ENCODE results near the gene NUAK1.

NUAK1 gene

DNA sequence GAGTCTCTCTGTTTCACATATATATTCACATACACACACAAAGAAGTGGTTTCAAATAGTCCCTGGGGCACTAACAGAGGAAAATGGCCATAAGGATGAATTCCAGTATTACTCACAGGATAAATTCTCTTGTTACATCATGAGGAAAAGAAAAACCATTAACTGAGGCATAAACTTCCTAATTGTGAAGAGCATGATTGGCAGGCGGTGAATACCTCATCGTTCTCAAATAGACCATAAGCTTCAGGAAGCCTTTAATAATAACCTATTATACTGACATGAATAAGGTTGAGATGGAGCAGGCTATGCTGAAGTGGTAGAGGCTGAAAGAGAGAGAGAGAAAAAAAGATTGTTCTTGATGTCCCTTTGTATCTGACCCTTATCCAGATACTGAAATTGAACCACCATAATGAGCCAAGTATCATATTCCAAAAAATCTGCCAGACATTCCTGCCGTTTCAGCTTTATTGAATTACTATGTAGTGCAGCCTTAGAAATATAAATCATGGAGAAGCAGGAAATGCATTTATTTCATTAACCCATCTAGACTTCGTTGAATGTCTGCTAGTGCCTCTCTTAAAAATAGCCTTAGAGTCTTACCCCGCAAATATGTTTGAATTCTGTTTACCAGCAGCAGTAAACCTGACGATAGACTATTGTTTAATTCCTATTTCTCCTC is 86.8 kb downstream of the NUAK1 start:
- no peak for FAIRE-seq

DNA sequence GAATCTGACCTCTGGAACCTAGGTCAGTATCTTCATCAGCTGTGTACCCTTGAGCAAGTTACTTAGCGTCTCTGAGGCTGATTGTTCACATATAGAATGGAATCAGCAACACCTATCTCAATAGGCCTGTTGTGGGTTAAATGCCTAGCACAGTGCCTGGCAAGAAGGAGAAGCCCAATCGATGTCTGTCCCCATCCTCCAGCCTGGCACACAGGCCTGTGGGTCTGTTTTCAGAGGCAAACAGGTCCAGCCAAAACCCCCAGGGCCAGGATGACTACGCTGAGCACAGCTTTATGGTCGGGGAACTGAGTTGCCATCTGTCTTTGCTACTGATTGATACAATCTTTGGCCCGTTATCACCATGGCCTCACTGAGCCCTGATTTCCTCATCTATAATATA is 89.2 kb downstream of the NUAK1 start:
- FAIRE-seq: no peak

DNA sequence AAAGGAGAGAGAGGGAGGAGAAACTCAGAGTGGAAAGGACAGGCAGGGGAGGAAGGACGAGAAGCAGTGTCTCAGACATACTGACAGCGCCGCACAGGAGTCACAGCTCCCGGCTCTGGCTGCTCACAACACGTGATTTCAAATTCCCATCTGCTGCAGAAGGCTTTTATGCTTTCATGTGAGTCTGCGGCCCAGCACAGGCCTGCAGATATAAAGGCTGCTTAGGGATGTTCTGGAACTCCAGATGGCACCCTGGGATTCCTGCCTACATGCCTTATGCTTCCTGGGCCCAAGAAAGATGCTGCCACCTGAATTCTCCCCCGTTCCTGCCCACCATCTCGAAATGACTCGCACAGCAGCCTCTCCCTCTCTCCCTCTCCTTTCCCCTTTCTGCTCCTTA is 89.6 kb downstream of the NUAK1 start:
- FAIRE-seq: no peak

DNA sequence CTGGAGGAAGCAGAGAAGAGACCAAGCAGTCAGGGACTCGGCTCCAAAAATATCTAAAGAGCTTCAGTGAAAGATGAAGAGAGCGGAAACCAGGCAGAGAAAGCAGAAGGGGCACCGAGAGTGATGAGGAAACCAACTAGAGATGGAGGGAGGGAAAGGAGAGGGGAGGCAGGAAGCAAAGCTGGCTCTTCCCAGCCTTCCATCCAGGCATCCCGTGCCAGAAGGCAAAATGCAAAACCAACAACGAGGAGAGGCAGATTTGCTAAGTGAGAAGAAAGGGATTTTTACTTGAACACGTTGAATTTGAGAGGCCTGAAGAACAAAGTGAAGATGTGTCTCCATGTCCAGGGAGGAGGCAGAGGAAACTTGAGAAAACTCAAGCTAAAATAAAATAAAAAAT is 90.1 kb downstream of the NUAK1 start:
- FAIRE-seq: no peak

DNA sequence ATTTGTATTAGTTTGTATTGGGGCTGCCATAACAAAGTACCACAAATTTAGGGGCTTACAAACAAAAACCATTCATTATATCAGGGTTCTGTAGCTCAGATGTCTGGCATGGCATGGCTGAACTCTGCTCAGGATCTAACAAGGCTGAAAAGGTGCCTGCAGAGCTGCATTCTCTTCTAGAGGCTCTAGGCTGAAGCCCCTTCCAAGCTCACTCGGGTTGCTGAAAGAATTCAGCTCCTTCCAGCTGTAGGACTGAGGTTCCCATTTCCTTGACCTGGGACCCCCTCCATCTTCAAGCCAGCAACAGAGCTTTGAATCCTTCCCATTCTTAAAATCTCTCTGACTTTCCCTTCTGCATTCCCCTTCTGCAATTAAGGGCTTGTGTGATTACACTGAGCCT is 90.7 kb downstream of the NUAK1 start:
- no peak for FAIRE-seq

DNA sequence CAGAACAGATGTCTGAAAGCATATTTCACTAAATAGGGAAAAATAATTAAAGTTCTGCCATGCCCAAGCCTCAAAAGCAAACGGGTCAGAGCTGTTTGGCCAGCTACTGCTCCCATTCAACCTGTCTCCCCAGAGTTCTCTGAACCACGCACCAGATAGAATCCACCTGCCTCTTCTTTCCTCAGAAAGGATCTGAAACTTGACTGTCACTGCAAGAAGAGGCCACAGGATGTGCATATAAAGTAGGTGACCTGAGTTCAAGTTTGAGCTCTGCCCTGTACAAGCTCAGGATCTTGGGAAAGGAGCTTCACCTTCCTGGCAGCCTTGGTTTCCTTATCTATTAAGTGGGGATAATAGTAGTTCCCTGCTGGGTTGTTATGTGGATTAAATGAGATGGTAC is 91.8 kb downstream of the NUAK1 start:
- FAIRE-seq: no peak

DNA sequence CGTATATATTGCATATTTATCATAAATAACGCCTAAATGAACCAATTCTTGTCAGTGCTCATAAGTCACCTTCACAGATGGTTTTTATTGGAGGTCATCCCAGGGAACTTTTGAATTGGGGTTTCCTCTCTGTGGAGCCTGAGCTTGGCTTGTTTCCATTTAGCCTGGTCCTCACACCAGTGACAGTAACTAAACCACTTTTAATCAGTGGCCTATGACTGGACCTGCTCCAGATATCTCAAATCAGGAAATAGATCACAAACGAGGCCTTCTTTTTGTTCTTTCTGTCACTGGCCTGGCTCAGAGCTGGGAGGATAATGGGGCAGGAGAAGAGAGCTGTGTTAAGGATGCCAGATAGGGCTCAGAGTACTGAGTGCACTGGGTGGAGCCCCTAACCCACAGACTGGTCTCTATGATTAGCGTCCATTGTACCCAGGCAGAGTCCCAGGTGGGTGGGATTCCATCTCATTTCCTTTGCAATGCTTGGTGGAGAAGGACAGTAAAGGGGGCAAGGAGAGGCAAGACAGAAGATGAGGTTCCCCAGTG is 92.4 kb downstream of the NUAK1 start:
- FAIRE-seq: no peak

DNA sequence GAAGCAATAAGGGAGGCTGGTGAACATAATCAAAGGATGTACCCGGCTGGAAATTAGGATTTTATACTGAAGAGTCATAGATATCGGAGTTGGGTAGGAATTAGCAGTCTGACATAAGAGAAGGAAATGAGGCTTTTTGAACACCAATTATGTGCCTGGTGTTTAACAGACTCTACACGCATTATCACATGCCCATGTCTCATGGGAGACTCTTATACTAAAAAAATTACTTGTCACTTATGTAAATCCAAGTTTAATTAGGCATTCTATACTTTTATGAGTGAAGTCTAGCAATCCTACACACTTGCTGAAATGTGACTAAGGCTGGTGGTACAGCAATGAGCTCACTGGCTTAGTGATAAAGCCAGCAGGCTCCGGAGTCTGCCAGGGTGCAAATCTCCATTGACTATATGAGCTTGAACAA is 93.5 kb downstream of the NUAK1 start:
- FAIRE-seq: no peak

DNA sequence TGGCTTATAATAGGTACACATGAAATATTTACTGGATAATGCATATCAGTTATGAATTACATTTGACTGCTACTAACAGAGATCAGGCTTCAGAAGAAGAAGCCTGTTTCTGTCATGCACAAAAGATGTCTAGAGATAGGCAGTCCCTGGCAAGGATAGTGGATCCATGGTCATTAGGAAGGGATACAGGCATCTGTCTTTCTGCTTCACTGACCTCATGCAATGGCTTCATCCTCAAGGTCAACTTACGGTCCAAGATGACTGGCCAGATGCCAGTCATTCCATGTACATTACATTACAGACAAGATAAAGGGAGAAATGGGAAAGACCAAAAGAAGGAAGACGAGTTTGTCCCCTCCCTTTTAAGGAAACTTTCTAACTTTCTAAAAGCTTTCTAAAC is 94.0 kb downstream of the NUAK1 start:
- no peak for FAIRE-seq

DNA sequence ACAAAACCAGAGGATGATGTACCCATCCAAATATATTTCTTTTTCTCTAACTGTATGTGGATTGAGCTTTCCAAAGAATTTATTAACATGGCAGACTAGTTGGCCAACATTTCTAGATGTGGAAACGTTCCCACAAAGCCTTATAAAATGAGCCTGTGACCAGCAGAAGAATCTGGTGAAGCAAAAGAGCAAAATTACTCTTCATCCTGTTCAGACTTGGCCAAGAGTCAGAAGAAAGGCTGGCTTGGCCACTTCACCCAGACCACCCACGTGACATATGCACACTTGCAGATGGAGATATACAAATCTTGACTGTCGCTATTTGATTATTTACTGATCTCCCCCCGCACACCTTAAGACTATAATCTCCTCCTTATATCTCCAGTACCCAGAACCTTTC is 96.7 kb downstream of the NUAK1 start:
- FAIRE-seq: no peak

DNA sequence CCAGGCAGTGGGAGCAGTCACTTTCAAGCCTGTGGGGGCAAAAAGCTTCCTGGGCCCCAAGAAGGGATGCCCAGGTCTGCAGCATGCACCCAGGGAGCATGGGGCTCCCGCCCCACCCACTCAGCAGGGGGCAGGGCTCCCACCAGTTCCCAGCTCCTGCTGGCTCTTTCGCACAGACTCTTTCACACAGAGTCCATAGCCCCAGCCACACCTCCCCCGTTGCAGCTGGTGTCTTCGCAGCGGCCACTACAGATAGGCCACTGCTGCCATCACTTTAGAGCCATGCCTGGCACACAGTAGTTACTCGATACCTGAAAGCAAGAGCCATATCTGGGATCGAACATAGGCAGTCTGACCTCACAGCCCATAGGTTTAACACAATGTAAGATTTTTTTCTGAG is 98.2 kb downstream of the NUAK1 start:
- FAIRE-seq: no peak

DNA sequence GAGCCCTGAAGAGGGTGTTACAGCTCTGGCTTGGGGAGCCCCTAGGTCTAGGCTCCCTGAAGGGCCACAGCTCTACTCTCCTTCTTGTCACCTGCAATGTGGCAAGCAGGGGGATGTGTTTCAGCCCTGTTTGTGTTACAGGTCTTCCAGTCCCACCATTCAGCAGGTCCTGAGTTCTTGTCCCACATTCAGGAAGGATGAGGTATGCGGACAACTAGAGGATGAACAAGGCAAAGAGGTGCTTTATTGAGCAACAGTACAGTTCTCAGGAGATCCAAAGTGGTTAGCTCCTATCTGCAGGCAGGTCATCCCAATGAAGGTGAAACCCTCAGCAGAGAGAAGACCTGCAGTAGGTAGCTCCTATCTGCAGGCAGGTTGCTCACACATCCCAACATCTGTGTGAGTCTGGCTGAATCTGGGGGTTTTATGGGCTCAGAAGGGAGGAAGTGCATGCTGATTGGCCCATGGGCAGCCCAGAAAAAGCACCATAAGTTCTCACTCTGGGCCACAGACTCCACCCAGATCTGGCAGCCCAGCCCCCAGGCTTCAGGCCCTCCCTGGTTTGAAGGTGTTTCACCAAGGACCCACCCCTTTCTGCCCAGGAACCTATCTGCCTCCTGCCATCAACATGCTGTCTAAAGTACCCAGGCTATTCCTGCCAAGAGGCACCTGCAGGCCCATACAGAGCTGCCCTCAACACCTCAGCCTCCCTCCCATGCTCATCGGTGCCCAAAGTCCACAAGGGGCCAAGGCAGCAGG is 98.9 kb downstream of the NUAK1 start:
- no peak for FAIRE-seq

DNA sequence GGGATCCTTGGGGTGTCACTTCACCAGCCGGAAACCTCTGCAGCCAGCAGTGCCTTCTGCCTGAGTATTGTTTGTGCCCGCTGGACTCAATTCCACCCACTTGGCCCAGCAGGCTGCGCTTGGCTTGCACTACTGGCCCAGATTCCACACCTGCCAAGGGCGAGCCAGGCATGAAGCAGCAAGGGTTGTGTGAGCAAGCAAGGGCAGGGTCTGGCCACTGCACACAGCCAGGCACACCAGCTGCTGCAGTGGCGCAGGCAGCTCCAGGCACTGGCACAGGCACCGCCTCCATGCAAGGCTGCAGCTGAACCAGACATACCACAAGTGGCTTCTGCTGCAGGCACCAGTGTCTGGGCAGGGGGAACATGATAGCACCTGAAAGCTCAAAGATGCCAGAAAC is 99.5 kb downstream of the NUAK1 start:
- no peak for FAIRE-seq

DNA sequence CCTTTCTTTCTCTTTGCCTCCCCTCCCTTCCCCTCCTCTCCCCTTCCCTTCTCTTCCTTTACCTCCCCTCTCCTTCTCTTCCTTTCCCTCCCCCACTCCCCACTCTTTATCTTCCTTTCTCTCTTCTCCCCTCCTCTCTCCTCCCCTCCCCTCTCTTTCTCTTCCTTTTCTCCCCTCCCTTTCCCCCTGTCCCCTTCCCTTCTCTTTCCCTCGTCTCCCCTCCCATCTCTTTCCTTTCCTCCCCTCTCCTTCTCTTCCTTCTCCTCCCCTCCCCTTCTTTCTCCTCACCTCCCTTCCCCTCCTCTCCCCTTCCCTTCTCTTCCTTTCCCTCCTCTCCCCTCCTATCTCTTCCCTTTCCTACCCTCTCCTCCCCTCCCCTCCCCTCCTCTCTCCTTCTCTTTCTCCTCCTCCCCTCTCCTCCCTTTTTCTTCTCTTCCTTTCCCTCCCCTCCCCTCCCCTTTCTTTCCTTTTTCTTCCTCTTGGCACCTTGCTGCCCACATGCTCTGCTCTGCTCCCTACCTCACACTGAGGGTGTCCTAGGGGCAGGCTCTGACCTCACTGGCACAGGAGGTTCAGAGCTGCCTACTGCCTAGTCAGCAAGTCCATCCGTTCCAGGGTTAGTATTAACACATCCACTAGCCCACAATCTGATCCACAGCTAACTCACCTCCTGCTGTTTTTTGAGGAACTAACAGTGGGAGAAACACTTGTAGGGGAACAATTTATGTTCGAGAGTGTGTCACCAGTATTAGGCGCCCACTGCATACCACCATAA is 101.0 kb downstream of the NUAK1 start:
- no peak for FAIRE-seq

DNA sequence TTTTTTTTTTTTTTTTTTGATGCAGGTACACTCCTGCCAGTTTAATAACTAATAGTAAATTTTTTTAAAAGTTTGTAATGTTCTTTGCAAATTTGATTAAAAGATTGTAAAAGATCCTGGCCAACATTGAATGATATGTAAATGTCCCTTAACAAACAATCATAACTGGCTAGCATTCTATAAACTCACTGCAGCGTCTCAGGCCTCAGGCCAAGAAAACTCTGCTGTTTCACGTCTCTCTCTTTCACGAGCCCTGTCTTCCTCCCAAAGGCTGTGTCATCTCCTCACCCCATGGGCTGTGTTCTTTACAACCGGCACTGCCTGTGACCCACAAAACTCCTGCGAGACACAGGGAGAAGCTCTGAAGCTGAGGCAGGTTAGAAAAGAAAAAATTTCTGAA is 103.3 kb downstream of the NUAK1 start:
- FAIRE-seq: no peak

DNA sequence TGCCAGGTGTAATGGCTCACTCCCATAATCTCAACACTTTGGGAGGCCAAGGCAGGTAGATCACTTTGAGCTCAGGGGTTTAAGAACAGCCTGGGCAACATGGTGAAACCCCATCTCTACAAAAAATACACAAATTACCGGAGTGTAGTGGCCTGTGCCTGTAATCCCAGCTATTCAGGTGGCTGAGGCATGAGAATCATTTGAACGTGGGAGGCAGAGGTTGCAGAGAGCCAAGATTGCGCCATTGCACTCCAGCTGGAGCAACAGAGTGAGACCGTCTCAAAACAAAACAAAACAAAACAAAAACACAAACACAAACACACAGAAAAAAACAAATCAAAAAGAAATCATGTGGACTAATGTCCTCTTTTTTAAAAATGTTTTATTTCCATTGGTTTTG is 104.4 kb downstream of the NUAK1 start:
- no peak for FAIRE-seq

DNA sequence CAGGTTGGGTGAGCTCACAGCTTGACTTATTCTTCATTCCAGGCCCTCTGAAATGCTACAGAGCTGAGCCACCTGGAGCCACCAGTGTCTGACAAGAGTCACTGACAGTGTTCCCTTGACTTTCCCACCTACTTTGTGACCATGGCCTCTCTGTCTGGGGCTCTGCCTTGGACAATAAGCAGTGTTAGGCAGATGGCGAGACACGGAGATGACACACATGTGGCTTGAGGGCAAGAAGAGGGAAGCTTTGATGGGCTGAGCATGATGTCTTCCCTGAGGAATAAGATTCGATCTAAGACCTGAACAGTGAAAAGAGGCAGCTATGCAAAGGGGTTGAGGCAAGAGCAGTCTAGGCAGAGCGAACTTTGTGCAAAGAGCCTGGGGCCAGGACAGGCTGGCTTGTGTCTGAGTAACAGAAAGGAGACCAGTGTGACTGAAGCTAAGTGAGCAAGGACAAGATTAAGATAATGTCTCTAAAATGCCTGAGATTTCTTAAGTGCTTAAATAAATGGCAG is 105.5 kb downstream of the NUAK1 start:
- FAIRE-seq: no peak

DNA sequence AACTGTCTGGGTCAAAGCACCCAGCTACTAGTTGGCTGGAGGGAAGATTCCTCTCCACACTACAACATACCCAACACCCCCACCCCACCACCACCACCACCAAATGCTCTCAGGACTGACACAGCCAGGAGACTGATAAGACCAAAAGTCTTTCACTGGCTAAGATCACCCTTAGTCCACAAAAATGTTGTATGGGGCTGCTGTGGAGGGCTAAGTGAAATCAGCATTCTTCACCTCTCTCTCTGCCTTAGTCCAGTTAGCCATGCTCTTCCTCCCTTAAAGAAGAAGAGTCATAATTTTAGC is 106.2 kb downstream of the NUAK1 start:
- FAIRE-seq: no peak

DNA sequence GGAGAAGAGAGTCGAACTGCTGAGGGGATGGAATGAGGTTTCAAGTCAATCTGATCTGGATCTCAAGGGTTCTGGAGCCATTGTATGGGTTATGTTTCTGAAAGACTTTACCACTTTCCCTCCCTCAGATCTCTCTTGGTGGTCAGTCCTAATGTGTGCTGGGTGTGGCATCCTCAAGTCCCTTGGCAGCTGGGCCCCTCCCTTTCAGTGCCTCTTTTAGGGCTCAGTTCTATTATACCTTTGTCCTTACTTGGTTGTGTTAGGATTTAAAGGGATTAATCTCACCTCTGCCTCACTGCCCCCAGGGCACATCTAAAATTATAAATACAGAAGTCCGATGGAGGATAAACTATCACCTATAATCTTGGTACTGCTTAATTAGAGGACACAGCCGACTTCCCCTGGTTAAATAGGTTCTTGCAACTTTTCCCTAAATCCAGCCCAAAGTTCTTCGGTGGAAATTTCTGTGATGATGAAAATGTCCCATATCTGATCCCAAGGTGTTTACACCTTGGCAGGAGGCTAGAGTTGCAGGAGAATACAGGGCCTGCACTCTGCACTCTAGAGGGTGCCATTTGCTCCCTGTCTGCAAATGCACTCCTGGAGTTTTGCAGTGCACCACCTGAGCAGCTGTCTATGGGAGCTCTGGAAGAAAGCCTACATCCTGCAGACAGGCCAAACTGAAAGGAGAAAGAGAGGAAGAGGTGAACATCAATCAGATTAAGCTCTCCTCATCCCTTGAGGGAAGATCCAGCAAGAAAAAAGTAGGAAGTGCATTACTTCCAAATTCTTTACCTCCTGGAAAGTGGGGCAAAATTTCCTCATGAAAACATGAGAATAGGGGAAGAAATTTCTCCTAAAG is 106.8 kb downstream of the NUAK1 start:
- no peak for FAIRE-seq

DNA sequence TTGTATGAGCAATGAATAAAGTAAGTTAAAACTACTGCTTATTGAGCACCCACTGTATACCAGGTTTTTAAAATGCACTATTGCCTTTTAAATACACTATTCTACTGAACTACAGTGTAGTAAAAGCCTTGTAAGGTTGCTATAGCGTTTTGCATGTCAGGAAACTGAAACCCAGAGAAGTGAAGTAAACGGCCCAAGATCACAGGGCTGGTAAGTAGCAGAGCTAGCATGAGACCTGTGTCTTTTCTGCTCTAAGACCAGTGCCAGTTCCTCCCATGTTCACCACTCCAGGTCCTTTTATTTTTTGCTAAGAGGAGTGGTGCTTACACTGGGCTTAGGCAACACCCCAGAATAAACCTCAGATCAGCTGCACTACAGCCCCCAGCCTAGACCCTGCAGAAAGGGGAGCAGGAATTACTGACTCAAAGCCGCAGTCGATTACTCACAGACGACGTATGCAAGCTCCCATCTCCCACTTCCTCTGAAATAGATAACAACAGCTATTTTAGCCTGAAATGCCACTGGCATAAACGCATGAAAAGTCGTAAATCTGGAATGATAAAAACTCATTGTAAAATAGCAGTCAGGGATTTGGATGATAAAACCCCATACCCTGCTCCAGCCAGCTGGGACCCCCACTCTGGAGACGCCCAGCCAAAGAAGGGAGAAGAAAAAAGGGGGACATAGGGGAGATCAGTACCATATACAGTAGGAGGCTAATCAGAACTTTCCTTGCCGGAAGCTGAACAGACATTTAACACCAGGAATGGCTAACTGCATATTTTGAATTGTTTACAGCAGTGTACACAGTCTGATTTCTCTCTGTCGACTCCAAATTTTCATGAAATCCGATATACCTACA is 108.3 kb downstream of the NUAK1 start:
- FAIRE-seq: no peak

DNA sequence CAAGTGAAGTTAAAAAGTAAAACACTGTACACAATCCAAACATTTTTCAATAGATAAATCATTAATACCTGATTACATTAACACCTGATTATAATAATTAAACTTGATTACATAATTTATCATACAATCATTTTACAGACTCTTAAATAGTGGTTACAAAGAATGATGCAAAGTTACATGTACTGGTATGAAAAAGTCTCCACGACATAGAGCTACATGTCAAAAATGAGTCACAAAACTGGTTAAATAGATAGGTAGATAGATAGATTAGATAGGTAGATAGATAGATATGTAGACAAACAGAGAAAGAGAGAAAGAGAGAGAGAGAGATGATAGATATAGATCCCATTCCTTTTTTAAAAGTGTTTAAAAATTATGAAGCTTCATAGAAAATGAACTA is 109.2 kb downstream of the NUAK1 start:
- FAIRE-seq: no peak

DNA sequence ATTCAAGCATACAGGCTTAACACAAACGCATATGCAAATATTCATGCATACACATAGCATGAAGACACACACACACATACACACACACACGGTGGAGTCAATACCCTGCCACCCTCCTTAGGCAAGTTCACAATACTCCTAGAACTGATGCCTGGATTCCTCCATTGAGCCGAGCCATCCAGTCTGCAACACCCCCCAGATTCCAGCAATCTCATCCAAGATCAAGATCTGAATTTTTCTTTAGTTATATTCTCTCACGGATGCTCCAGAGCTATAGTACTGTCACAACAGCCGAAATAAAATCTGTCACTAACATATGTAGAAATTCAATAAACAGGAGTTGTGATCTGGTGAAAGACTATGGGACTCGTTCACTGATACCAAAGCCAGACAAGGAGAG is 110.8 kb downstream of the NUAK1 start:
- FAIRE-seq: no peak

Data from A204.1 (cell line).